Measurements from ENCODE around the gene GRIP1.

The GRIP1 gene

GRCh38 chr12:66590275-66590985, 88.4 kb downstream of the GRIP1 start:
- DNase-seq = no peak

- DNase-seq = no peak
These were observed 89.8 kb downstream of the GRIP1 start for GRCh38 chr12:66589095-66589494.

DNA sequence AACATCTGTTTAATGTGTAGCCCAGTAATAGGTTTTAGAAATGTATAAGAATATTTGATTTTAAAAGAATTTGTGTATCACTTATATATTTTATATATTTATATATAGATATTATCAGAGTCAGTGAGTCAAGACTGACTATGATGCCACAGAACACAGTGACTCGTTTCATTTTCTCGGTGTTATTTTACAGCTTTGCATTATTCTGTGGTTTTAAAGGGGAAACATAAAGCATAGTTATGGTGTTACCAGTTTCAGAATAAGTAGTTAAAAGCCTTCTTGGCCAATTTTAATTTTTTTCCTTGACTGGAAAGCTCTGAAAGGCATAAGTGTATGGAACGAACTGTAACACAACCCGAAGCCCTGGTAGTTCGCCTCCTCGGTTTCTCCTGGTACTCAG, 91.0 kb downstream of the GRIP1 start:
- no peak for DNase-seq

- no peak for DNase-seq
These were observed 94.2 kb downstream of the GRIP1 start for GRCh38 chr12:66584673-66585072.

- DNase-seq = no peak
These were observed 105.3 kb downstream of the GRIP1 start for GRCh38 chr12:66573605-66574004.

GRCh38 chr12:66572845-66573244, 106.0 kb downstream of the GRIP1 start:
- DNase-seq = no peak

- DNase-seq = no peak
These were observed 107.4 kb downstream of the GRIP1 start for GRCh38 chr12:66571361-66571915.

DNA sequence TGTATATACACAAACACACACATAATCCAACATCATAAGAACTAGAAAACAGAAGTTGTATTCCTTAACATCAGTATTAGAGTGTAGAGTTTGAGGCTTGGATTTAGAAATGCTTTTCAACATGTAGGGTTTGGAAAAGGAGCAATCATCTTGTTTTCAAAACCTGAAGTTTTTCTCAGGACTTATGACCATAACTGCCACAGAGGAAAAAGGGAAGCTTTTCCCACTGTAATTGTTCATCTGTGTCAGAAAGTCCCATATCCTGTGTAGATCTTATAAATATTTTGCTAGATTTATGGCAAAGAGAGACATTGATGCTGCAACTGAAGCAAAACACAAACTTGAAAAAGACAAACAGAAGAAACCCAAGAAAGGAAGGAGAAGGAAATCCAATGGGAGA, 115.7 kb downstream of the GRIP1 start:
- DNase-seq = no peak

GRCh38 chr12:66555113-66555512, 123.8 kb downstream of the GRIP1 start:
- no peak for DNase-seq

DNA sequence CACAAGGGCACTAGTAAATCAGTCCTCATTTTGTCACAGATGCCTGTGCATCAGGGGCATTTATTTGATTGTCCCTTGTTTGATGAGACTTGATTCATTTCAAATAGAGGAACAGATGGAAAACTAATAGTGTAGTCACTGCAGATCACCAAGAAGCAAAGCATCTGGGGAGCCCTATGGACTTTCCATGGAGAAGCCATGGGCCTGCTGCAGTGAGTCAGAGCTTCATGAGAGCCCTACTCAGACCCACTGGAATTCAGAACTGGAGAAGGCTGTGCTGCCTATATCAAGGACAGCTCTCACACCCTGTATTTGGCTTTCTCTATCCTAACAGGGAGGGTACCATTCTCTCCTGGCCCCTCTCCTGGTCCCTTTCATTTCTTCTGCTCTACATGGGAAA, 126.2 kb downstream of the GRIP1 start:
- no peak for DNase-seq

DNA sequence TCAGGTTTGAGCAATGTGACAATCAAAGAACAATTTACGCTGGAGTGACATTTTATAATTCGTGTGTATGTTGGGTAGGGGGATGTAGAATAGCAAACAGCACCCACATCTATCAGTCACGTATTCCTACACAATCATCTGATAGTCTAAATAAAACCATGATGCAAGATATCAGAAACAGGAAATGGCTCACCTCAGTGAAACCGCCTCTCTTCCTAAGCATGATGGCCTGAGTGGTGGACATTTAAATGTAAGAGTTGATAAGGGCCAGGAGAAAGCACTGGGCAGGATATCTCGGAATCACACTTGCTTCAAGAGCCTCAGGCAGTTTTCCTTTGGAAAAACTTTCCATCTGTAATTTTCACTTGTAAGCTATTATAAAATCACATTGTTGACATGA, 128.2 kb downstream of the GRIP1 start:
- DNase-seq = no peak

GRCh38 chr12:66549050-66549389, 129.9 kb downstream of the GRIP1 start:
- no peak for DNase-seq

GRCh38 chr12:66548338-66549049, 130.4 kb downstream of the GRIP1 start:
- DNase-seq = no peak

DNA sequence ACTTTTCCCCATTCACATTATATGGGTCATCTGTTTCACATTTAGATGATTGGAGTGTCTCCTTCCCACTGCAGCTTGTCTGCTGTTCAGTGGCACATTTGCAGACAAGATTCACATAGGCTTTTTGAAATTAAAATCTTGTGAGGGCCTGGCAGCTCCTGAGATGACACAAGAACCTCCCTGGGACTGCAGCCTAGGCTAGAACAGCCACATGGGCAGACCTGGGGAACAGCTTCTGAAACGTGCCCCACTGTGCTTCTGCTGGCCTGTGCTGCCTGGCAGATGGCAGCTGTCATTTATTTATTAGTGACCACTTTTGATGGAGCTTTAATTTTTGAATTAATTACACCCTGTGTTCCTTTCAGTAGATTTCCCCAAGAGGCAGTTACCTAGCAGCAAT, 137.4 kb downstream of the GRIP1 start:
- DNase-seq = no peak

DNA sequence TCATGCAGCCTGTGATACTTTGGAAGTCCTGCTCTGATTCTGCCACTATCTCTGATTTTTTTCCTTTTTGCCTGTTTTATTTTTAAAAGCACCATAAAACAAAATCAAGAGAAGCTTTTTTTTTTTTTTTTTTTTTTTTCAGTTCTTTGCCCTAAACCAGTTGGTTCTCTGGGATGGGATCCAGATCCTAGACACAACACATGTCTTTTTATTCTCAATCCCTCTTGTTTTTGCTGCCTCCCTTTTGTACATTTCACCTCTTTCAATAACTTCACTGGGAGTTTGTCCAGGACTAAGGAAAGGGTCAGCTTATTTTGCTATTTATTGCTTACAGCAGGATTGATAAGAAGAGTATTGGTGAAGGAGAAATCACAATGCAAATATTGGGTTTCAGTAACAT, 139.4 kb downstream of the GRIP1 start:
- DNase-seq = no peak

GRCh38 chr12:66538970-66539369, 139.9 kb downstream of the GRIP1 start:
- no peak for DNase-seq

- DNase-seq = no peak
These were observed 141.0 kb downstream of the GRIP1 start for GRCh38 chr12:66537876-66538275.

DNA sequence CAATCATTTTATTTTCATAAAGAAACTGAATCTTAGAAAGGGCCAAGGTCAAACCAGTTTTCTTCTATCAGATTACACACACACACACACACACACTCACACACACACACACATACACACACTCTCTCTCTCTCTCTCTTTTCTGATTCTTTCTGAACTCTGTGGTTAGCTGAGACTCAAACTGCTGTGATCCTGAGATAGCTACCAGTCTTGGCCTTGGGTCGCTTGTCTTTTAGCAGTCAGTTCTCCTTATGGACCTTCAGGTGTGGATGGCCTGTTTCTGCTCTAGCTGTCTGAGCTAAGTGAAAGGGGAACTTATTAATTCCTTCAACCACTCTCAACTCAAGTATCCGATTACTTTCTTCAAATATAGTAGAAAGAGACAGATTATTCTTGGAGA, 145.1 kb downstream of the GRIP1 start:
- DNase-seq = no peak

GRCh38 chr12:66531766-66532165, 147.1 kb downstream of the GRIP1 start:
- no peak for DNase-seq

- DNase-seq = no peak
These were observed 148.9 kb downstream of the GRIP1 start for GRCh38 chr12:66529934-66530333.

DNA sequence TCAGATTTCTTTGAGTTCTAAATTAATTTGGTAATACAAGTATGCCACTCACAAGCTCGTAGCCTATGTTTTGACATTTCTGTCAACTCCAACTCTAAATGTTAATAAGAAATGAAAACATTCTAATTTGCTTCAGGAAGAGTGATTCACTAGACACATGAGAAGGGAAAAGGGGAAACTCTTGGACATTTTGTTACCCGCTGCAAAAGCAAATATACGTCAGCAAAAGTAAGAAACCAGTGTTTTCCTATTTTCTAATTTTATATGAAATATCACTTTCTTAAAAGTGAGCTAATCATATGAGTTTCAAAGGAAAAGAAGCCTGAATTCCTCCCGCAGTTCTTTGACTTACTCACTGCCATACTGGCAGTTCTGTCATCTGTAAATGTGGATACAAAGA, 162.3 kb downstream of the GRIP1 start:
- no peak for DNase-seq

- no peak for DNase-seq
These were observed 162.7 kb downstream of the GRIP1 start for GRCh38 chr12:66516133-66516532.

- DNase-seq = no peak
These were observed 164.3 kb downstream of the GRIP1 start for GRCh38 chr12:66514581-66514980.

- DNase-seq = no peak
These were observed 170.9 kb downstream of the GRIP1 start for GRCh38 chr12:66508025-66508424.

DNA sequence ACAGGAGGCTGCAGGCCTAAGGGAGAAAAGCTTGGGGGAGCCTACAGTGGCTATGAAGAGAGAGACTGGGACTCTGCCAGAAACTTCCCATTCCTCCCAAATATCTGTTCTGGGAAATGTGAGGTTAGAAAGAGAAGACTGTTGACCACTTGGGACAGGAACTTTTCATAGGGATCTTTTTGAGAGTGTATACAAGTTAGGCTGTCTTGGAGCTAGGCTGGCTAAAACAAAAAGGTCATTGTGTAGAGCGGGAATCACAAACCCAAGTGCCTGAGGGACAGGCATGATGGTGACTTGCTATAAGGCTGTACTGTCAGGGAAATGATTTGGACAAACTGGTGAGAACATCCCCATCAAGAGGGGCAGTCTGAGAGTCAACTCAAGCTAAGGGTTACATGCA, 175.1 kb downstream of the GRIP1 start:
- no peak for DNase-seq

Measured in NCI-H2227 treated with DMSO at 0.1 percent for 48 hours (cell line).